Panc1 (cell line): Measurements from ENCODE around the gene DAPK2. TPM values are rescaled to one million over a fixed set of nuclear protein-coding genes. Genes with fewer than 3 reads are reported as not detected.

ENCODE experiments used
- ATAC-seq: fragments of 200-7000 bp; cut with Tn5 transposase; 2 replicates; pipeline ENCODE4 v1.9.1; 2020; ENCODE audit warnings: mild to moderate bottlenecking, moderate library complexity
- BruUV-seq: library from RNA; stranded (reverse); fragments of 400-500 nt; replicated peaks from 2 replicates; lab custom pipeline; 2021; lab: Mats Ljungman, UMichigan
- CTCF ChIA-PET: fragments of 300-600 bp; sonication (Branson Sonifier 250); formaldehyde crosslinking; loops from one replicate; lab custom pipeline; 2022; ENCODE audit warnings: antibody characterized with exemption; lab: Charles Lee
- POLR2A ChIA-PET: fragments of 300-600 bp; sonication (Branson Sonifier 250); formaldehyde crosslinking; loops from one replicate; lab custom pipeline; 2022; ENCODE audit warnings: antibody characterized with exemption; lab: Charles Lee
- DNase-seq: peaks from one replicate; pipeline ENCODE4 v3.0.0-alpha.2; 2010; ENCODE audit warnings: low read depth, low spot score
- H3K27ac ChIP-seq: 2 replicates; pipeline ENCODE4 v1.5.1; 2011; ENCODE audit warnings: mild to moderate bottlenecking, low read length, inconsistent platforms
- H3K27me3 ChIP-seq: fragments of 200-500 bp; sonication (Bioruptor generic); 2 replicates; pipeline ENCODE4 v1.6.0; 2014; ENCODE audit warnings: low read length, inconsistent platforms; ENCODE audit not compliant: control insufficient read depth, insufficient read depth
- H3K36me3 ChIP-seq: fragments of 200-500 bp; sonication (Bioruptor generic); 2 replicates; pipeline ENCODE4 v1.5.1; 2014; ENCODE audit warnings: inconsistent platforms, mild to moderate bottlenecking, low read length, moderate library complexity; ENCODE audit not compliant: control insufficient read depth, insufficient read depth
- H3K4me1 ChIP-seq: 2 replicates; pipeline ENCODE4 v1.5.1; 2011; ENCODE audit warnings: inconsistent platforms, mild to moderate bottlenecking, low read length, moderate library complexity; ENCODE audit not compliant: control insufficient read depth, insufficient read depth
- H3K4me3 ChIP-seq, 2 experiments: 2 replicates each; pipeline ENCODE4 v1.5.1; 2011 to 2012; ENCODE audit warnings: low read depth in 2 of 2, low read length in 2 of 2, mild to moderate bottlenecking in 2 of 2, inconsistent platforms in 1 of 2, moderate library complexity in 1 of 2
- H3K9me3 ChIP-seq: fragments of 200-500 bp; sonication (Bioruptor generic); 2 replicates; pipeline ENCODE4 v1.5.1; 2014; ENCODE audit warnings: low read depth, mild to moderate bottlenecking, inconsistent platforms, low read length, moderate library complexity; ENCODE audit not compliant: control insufficient read depth, insufficient read depth
- POLR2AphosphoS5 ChIP-seq: IDR thresholded peaks from 2 replicates; pipeline ENCODE4 v1.6.1; 2012; ENCODE audit warnings: mild to moderate bottlenecking, low read depth, low read length, moderate library complexity
- SIN3A ChIP-seq: IDR thresholded peaks from 2 replicates; pipeline ENCODE4 v1.6.1; 2012; ENCODE audit warnings: low read depth, mild to moderate bottlenecking, low read length, moderate library complexity, borderline replicate concordance; ENCODE audit not compliant: insufficient read depth
- TCF7L2 ChIP-seq: IDR thresholded peaks from 2 replicates; pipeline ENCODE4 v1.6.1; 2011; ENCODE audit warnings: mild to moderate bottlenecking, low read depth, low read length, inconsistent platforms
- in situ Hi-C: cut with HindIII; loops from 2 replicates; pipeline ENCODE4 v1.10.0; 2016; ENCODE audit warnings: low sequenced_read_pairs, low pct_unique_long_range_greater_than_20kb
- intact Hi-C: fragments of 100-400 bp; cut with micrococcal nuclease; formaldehyde crosslinking; loops from one replicate; pipeline ENCODE4 v1.10.0; 2022; ENCODE audit not compliant: unreplicated experiment
- total RNA-seq: library from RNA; stranded (reverse); gene quantifications from one replicate; pipeline ENCODE4 v1.2.1, GENCODE V29; 2021; ENCODE audit not compliant: unreplicated experiment
- TF ChIP-seq, protein P1 (sequence below), 2 experiments: IDR thresholded peaks; 2 replicates each; pipeline ENCODE4 v1.6.1; 2011 to 2012; ENCODE audit warnings: low read depth in 2 of 2, control low read depth in 1 of 2, low read length in 1 of 2, mild to moderate bottlenecking in 1 of 2, moderate library complexity in 1 of 2; ENCODE audit not compliant: insufficient read depth in 1 of 2
- TF ChIP-seq, protein P2 (sequence below): fragments of 450-650 bp; IDR thresholded peaks from 2 replicates; pipeline ENCODE4 v1.5.1; 2017; ENCODE audit warnings: mild to moderate bottlenecking

The DAPK2 gene
- total RNA-seq, 1 experiment from 2014 or later = 10.2 TPM

- ATAC-seq (no peak), DNase-seq (no peak)
- Histone ChIP-seq H3K27ac (no peak overlapping the region), H3K9me3 (no peaks in the 10 kb centered on the region), H3K27me3 (no peaks in the 10 kb centered on the region), H3K4me1 (no peaks in the 10 kb centered on the region), H3K4me3 (no peak overlapping the region), H3K36me3 (no peaks in the 10 kb centered on the region)
- intact Hi-C loops (no loop called here), in situ Hi-C loops (no loop called here)
- ChIA-PET CTCF (no interaction called here), POLR2A (no interaction called here)
- TF ChIP-seq, protein P1, sequence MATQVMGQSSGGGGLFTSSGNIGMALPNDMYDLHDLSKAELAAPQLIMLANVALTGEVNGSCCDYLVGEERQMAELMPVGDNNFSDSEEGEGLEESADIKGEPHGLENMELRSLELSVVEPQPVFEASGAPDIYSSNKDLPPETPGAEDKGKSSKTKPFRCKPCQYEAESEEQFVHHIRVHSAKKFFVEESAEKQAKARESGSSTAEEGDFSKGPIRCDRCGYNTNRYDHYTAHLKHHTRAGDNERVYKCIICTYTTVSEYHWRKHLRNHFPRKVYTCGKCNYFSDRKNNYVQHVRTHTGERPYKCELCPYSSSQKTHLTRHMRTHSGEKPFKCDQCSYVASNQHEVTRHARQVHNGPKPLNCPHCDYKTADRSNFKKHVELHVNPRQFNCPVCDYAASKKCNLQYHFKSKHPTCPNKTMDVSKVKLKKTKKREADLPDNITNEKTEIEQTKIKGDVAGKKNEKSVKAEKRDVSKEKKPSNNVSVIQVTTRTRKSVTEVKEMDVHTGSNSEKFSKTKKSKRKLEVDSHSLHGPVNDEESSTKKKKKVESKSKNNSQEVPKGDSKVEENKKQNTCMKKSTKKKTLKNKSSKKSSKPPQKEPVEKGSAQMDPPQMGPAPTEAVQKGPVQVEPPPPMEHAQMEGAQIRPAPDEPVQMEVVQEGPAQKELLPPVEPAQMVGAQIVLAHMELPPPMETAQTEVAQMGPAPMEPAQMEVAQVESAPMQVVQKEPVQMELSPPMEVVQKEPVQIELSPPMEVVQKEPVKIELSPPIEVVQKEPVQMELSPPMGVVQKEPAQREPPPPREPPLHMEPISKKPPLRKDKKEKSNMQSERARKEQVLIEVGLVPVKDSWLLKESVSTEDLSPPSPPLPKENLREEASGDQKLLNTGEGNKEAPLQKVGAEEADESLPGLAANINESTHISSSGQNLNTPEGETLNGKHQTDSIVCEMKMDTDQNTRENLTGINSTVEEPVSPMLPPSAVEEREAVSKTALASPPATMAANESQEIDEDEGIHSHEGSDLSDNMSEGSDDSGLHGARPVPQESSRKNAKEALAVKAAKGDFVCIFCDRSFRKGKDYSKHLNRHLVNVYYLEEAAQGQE (IDR thresholded peaks at IDR 0.05; ENCODE audit: insufficient read depth in 1 of 2, low read depth in 2 of 2, low read length in 1 of 2) = no peak
- TF ChIP-seq POLR2AphosphoS5 (no peak), SIN3A (no peak)
- TF ChIP-seq, protein P2, sequence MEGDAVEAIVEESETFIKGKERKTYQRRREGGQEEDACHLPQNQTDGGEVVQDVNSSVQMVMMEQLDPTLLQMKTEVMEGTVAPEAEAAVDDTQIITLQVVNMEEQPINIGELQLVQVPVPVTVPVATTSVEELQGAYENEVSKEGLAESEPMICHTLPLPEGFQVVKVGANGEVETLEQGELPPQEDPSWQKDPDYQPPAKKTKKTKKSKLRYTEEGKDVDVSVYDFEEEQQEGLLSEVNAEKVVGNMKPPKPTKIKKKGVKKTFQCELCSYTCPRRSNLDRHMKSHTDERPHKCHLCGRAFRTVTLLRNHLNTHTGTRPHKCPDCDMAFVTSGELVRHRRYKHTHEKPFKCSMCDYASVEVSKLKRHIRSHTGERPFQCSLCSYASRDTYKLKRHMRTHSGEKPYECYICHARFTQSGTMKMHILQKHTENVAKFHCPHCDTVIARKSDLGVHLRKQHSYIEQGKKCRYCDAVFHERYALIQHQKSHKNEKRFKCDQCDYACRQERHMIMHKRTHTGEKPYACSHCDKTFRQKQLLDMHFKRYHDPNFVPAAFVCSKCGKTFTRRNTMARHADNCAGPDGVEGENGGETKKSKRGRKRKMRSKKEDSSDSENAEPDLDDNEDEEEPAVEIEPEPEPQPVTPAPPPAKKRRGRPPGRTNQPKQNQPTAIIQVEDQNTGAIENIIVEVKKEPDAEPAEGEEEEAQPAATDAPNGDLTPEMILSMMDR = no peak
- BruUV-seq = no TSS peak
Observed at GRCh38 chr15:63922261-63922904, 123.9 kb downstream of the DAPK2 start.

- in situ Hi-C loops = no loop called here
- Histone ChIP-seq H3K27ac (no peak overlapping the region), H3K27me3 (no peaks in the 10 kb centered on the region), H3K9me3 (no peaks in the 10 kb centered on the region), H3K4me1 (0 out of 2 replicates have a peak, but pooled peaks cover 4% of the 10 kb centered on the region), H3K4me3 (no peak overlapping the region), H3K36me3 (no peaks in the 10 kb centered on the region)
- DNase-seq (no peak), ATAC-seq (no peak)
- intact Hi-C loops = no loop called here
- ChIA-PET CTCF (interaction anchor here (0.5 kb wide), 1 partner anchor 375 kb away, joined by 3 read pairs; no protein-coding TSS in a partner anchor), POLR2A (no interaction called here)
- BruUV-seq = no TSS peak
- TF ChIP-seq SIN3A = no peak
- no peak for TF ChIP-seq TCF7L2
- TF ChIP-seq, protein P2 = no peak
- TF ChIP-seq, protein P1 (IDR thresholded peaks at IDR 0.05; ENCODE audit: insufficient read depth in 1 of 2, low read depth in 2 of 2, low read length in 1 of 2) = no peak
- no peak for TF ChIP-seq POLR2AphosphoS5
Observed at GRCh38 chr15:63920504-63921175, 125.6 kb downstream of the DAPK2 start.
